H7 (cell line): ENCODE data around the gene RPAP2. TPM values are rescaled to one million over a fixed set of nuclear protein-coding genes. Genes with fewer than 3 reads are reported as not detected.

Experiments used
- DNase-seq: peaks from one replicate; pipeline ENCODE4 v3.0.0; 2012
- H3K27me3 ChIP-seq: 2 replicates; pipeline ENCODE4 v1.6.0; 2011; ENCODE audit warnings: mild to moderate bottlenecking, low read length; ENCODE audit not compliant: control insufficient read depth, insufficient read depth
- H3K36me3 ChIP-seq: replicated peaks from 2 replicates; pipeline ENCODE4 v1.5.1; 2011; ENCODE audit warnings: low read length; ENCODE audit not compliant: control insufficient read depth, insufficient read depth
- H3K4me3 ChIP-seq: 2 replicates; pipeline ENCODE4 v1.5.1; 2011; ENCODE audit warnings: low read depth, mild to moderate bottlenecking, control low read depth, low read length, moderate library complexity; ENCODE audit not compliant: insufficient read depth
- total RNA-seq: library from RNA; depleted of rRNA; stranded (reverse); fragments of >200 nt; shearing (Covaris generic); gene quantifications from 2 replicates; pipeline ENCODE4 v1.2.3, GENCODE V29; 2014

Gene RPAP2
- total RNA-seq, 1 experiment from 2014 or later = 28.3 TPM

DNA sequence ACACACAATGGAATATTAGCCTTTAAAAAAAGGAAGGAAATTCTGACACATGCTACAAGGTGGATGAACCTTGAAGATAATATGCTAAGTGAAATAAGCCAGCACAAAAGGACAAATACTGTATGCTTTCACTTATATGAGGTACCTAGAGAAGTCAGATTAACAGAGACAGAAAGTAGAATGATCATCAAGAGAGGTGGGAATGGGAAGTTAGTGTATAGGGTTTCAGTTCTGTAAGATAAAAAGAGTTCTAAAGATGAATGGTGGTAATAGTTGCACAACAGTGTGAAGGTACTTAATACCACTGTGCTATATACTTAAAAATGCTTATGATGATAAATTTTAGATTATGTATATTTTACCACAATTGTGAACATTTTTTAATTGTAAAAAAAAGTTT, 7.2 kb downstream of the RPAP2 start:
- peaks cover 6% of the 10 kb centered on the region for H3K36me3 ChIP-seq
- no peak for DNase-seq

DNA sequence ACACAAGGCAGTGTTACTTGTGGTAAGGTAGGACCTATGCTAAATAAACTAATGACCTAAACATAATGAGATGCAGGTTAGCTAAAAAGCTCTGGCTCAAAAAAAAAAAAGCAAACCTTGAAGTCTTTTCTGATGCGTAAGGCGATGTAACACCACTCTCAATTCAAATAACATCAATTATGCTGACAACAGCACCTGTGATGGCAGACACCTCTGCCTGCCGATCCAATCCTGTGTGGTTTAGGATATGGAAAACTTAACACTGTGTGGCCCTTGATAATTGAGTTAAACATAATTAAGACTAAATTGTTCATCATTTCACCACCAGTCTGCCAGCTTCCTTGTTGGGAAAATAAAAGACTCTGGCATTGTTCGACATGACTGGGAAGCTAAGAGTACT, 9.1 kb downstream of the RPAP2 start:
- peaks cover 6% of the 10 kb centered on the region for H3K36me3 ChIP-seq

More for the DNA sequence above, 7.2 kb downstream of the RPAP2 start:
- Histone ChIP-seq H3K27me3 (no peaks in the 10 kb centered on the region), H3K4me3 (no peak overlapping the region)

DNA sequence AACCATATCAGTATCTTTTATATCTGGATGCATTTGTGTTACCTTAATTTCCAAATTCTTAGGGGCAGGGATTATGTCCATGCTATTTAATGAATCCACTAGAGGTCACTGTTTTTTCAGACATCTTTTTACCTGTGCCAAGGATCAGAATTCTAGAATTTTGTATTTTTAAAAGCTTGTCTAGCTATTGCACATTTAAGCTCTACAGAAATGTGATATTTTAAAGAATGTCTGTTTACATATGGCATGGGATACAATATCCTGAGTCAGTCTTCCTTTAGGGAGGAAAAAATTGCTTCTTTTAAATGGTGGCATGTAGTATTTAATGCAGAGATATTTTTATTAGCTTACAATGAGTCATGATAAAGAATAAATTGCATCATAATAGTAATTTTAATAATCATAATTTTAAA, 11.3 kb downstream of the RPAP2 start:
- H3K36me3 ChIP-seq = peaks cover 4% of the 10 kb centered on the region
- peak; percentile 14 for DNase-seq
- no peak overlapping the region for H3K4me3 ChIP-seq
- H3K27me3 ChIP-seq = no peaks in the 10 kb centered on the region

More for the DNA sequence above, 9.1 kb downstream of the RPAP2 start:
- no peak for DNase-seq
- Histone ChIP-seq H3K27me3 (no peaks in the 10 kb centered on the region), H3K4me3 (no peak overlapping the region)

DNA sequence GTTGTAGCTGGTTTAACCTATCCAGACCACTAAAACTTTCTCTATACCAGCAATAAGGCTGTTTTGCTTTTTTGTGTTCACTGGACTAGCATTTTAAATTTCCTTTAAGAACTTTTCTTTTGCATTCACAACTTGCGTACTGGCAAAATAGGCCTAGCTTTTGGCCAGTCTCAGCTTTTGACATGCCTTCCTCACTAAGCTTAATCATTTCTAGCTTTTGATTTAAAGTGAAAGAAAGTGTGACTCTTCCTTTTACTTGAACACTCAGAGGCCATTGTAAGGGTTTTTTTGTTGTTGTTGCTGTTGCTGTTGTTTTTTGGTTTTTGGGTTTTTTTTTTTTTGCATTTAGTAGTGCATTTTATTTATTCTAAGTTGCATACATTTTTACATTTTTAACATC, 15.2 kb downstream of the RPAP2 start:
- no peak for DNase-seq
- H3K4me3 ChIP-seq = no peak overlapping the region
- peaks cover 2% of the 10 kb centered on the region for H3K36me3 ChIP-seq
- no peaks in the 10 kb centered on the region for H3K27me3 ChIP-seq

DNA sequence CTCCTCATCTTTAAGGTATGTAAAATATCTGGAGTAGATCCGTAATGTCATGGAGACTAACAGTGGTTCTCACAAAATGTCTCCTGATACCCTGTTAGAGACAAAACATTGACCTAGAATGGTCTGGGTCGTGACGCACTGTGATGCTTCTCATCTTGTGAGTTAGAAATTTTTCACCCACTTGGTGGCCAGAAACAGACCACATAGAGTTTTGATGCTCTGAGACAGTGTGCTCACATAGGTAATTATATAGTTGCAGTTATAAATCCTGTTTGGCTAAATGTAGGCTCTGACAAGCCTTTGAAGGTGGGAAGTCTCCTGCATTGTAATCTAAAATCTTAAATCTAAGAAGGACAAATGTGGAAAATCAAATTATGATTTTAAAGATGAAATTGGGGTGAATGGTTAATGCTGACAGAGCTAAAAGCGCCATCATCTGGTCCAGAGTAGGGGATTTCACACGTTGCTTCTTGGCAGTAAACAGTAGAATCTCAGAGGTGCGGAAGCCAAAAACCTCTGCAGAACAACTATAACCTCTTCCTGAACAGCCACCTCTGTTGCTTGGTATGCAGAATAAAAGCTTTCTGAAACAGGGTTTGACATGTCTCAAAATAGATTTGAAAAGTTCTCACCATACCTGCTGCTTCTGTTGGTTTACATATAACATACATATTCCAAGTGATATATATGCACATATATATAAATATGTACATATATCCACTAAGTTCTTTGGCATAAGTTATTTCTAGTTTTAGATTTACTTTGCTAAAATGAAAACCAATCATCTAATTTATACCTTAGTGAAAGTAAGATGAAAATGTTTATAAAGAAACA, 17.1 kb downstream of the RPAP2 start:
- no peak for DNase-seq
- peaks cover 1% of the 10 kb centered on the region for H3K36me3 ChIP-seq
- no peaks in the 10 kb centered on the region for H3K27me3 ChIP-seq
- no peak overlapping the region for H3K4me3 ChIP-seq

DNA sequence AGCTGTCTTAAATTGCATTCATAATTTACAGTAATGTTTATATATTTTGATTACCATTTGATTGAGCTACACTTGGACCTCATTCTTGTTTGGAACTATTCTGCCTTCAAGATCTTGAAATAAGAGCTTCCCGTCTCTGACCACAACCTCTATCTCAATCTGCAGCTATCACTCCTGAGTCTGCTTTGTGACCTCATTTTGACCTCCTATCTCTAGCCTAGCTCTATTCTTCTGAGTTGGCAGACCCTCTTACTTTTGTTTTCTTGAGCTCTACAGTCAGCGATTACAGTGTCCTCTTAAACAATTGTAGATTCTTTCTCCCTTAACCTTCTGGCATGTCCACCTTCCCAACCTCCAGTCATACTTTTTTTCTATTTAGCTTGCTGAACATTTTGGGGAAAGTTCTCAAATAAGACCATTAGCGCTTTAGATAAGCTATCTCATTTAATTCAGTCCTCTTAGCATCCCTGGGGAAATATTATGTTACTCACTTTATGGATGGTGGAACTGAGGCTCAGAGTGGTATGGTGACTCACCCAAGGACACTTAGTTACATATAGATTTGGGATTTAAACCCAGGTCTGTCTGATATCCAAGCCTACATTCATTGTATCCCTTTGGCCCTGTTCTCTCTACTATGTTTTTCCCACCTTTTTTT, 19.1 kb downstream of the RPAP2 start:
- Histone ChIP-seq H3K36me3 (peaks cover 1% of the 10 kb centered on the region), H3K27me3 (no peaks in the 10 kb centered on the region), H3K4me3 (no peak overlapping the region)
- DNase-seq = no peak

DNA sequence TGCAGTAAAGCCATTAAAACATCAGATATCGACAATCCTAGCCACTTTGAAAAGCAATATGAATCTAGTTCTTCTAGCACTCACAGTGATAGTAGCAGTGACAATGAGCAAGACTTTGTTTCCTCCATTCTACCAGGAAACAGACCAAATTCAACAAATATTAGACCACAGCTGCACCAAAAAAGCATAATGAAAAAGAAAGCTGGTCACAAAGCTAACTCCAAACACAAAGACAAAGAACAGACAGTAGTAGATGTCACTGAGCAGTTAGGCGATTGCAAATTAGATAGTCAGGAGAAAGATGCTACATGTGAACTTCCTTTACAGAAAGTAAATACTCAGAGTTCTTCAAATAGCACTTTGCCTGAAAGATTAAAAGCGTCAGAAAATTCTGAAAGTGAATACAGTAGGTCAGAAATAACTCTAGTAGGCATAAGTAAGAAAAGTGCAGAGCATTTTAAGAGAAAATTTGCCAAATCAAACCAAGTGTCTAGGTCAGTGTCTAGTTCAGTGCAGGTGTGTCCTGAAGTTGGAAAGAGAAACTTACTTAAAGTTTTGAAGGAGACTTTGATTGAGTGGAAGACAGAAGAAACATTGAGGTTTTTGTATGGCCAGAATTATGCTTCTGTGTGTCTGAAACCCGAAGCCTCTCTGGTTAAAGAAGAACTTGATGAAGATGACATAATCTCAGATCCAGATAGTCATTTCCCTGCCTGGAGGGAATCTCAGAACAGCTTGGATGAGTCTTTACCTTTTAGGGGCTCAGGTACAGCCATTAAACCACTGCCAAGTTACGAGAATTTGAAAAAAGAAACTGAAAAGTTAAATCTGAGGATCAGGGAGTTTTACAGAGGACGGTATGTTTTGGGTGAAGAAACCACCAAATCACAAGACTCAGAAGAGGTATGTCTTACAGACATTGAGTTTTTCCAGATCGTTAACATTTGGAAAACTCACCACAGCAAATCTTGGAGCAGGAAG, 24.9 kb downstream of the RPAP2 start:
- peaks cover 3% of the 10 kb centered on the region for H3K36me3 ChIP-seq
- no peak overlapping the region for H3K4me3 ChIP-seq
- no peak for DNase-seq
- no peaks in the 10 kb centered on the region for H3K27me3 ChIP-seq

DNA sequence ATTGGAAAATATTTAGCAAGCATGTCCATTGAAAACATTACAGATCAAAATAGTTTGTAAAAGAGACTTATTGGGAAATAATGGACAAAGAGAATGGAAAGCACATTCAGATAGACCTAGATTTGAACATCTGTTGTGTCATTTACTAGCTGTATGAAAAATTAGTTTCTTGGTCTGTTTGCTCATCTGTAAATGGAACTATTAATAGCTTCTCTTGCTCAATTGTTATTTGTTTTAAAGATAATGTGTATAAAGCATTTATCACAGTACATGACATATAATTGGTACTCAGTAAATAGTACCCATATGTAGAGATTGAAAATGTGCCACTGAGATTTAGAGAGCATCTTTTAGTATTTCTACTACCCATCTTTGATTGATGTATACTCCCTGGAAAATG, 25.9 kb downstream of the RPAP2 start:
- H3K36me3 ChIP-seq = peaks cover 5% of the 10 kb centered on the region
- no peak overlapping the region for H3K4me3 ChIP-seq
- H3K27me3 ChIP-seq = no peaks in the 10 kb centered on the region
- no peak for DNase-seq

DNA sequence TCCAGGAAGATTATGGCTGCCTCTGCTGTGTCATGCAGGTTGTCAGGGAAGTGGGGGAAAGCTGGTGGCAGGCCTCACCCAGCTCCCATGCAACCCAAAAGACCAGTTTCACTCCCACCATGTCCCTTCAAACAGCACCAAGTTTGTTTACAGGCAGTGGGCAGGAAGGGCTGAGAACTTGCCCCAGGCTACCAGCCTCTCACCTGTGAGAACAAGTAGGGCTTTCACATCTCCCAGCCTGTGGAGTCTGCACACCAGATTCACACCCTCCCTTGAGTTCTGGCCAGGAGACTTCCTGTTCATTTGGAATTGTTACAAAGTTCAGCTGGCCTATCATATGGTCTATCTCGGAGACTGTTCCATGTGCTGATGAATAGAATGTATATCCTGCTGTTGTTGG, 27.8 kb downstream of the RPAP2 start:
- DNase-seq = no peak
- peaks cover 5% of the 10 kb centered on the region for H3K36me3 ChIP-seq
- no peaks in the 10 kb centered on the region for H3K27me3 ChIP-seq
- H3K4me3 ChIP-seq = no peak overlapping the region

DNA sequence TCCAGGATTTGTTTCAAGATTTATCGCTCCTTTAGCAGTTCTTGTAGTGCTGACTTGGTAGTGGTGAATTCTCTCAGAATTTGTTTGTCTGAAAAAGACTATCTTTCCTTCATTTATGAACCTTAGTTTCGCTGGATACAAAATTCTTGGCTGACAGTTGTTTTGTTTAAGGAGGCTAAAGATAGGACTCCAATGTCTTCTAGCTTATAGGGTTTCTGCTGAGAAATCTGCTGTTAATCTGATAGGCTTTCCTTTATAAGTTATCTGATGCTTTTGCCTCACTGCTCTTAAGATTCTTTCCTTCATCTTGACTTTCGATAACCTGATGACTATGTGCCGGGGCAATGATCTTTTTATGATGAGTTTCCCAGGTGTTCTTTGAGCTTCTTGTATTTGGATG, 28.9 kb downstream of the RPAP2 start:
- Histone ChIP-seq H3K4me3 (no peak overlapping the region), H3K36me3 (peaks cover 5% of the 10 kb centered on the region), H3K27me3 (no peaks in the 10 kb centered on the region)
- no peak for DNase-seq

DNA sequence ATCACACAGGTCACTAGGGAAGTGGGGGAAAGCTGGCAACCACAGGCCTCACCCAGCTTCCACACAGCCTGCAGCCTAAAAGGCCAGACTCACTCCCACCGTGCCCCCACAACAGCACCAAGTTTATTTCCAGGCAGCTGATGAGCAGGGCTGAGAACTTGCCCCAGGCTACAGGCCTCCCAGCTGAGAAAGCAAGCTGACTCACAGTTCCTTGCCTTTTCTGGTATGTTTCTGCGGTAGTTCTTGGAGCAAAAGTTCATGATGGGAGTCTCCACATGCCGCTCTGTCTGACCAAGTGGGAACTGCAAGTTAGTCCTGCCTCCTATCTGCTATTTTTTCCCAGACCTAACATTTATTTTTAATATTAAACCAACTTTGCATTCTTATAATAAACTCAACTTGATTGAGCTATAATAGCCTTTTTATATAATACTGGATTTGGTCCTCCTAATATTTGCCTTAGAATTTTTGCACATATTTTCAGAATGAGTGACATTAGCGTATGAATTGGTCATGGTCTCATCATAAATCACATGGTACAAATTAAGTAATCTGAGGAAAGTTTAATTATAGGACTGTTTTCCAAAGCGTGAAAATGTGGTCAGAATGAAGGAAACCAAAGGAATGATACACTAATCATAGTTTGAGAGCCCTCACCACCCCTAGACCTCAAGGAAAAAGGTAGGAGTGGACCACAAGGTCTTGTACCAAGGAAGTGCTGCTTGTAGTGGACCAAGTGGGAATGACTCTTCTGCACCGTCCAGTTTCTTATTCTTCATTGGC, 30.7 kb downstream of the RPAP2 start:
- no peak overlapping the region for H3K4me3 ChIP-seq
- peaks cover 3% of the 10 kb centered on the region for H3K36me3 ChIP-seq
- DNase-seq = no peak
- H3K27me3 ChIP-seq = no peaks in the 10 kb centered on the region

DNA sequence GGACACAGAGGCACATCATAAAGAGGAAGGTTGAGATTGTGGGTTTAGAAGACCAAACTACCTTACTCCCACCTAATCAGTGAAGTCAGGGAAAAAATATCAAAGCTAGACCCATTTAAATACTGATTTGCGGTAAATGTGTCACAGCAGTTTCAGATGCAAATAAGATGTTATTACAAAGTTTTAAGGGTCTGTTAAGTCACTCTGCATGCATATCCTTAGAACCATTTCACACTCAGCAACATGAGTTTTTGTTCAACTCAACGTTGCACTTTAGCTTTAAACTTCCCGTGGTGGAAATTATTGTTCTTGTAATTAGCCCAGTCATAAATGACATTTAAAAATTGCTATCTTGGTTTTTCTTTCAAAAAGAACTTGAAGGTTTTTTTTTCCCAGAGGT, 34.8 kb downstream of the RPAP2 start:
- Histone ChIP-seq H3K4me3 (no peak overlapping the region), H3K36me3 (peaks cover 7% of the 10 kb centered on the region), H3K27me3 (no peaks in the 10 kb centered on the region)
- no peak for DNase-seq

DNA sequence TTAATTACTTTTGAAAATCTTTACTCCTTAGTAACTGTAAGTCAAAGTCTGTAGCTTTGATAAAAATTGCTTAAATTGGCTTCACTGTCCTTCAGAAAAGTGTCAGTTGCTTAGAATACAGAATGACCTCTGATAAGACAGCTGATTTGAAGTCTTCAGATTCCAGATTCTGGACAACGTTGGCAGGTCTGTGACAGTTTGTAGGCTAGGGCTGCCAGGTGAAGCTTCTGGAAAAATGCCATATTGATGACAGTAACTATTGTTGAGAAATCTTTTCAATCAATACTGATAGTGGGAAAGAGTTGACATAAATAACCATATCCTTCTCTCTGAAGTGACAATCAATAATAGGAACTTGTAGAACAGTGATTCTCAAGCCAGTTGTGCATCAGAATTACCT, 41.3 kb downstream of the RPAP2 start:
- Histone ChIP-seq H3K4me3 (no peak overlapping the region), H3K36me3 (peaks cover 4% of the 10 kb centered on the region), H3K27me3 (no peaks in the 10 kb centered on the region)
- no peak for DNase-seq

DNA sequence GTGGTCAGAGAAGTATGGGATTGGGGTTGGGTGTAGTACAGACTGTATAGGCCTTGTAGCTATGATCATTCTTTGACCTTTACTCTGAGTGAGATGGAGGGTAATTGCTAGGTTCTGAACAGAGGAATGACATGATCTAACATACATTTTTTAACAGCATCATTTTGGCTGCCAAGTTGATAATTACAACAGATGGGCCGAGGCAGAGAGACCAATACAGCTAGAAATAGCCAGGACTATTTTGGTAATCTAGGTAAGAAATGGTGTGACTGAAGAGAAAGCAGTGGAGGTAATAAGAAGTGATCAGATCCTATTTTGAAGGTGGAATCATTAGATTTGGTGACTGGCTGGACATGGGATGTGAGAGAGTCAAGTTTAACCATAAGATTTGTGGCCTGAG, 43.5 kb downstream of the RPAP2 start:
- no peak for DNase-seq
- Histone ChIP-seq H3K36me3 (peaks cover 5% of the 10 kb centered on the region), H3K4me3 (no peak overlapping the region), H3K27me3 (no peaks in the 10 kb centered on the region)
